ENCODE results near the gene CRHBP.
A peak's percentile ranks its signal among the peaks of the same experiment; 100 is the strongest.
"Not testable (repeated sequence)": the region's sequence is repeated elsewhere in the genome, so short reads cannot be mapped to it uniquely, and the experiment has no call there.

Gene CRHBP

DNA sequence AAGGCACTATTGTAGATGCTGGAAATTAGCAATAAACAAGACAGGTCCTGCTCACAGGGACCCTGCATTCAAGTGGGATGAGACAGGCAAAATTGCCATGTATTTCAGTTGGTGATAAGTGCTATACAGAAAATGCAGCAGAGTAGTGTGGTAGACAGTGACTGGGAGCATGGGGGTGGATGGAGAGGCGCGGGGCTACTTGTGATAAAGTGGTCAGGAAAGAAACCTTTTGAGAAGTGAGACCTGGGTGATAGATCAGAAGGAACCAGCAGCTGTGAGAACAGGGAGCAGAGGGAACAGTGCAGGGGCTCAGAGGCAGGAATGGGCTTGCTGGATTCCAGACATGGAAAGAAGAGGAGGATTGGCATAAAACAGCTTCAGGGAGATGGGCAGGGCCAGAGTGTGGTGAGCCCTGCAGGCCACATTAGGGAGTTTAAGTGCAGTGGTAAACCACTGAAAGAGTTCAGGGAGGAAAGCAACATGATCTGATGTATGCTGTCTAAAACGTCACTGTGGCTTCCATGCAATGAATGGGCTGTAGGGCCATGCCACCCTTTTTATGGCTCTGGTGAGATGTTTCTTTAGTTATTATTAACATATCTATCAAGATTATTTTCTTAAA lies 7.3 kb downstream of the CRHBP start:
- DNase-seq = no peak

DNA sequence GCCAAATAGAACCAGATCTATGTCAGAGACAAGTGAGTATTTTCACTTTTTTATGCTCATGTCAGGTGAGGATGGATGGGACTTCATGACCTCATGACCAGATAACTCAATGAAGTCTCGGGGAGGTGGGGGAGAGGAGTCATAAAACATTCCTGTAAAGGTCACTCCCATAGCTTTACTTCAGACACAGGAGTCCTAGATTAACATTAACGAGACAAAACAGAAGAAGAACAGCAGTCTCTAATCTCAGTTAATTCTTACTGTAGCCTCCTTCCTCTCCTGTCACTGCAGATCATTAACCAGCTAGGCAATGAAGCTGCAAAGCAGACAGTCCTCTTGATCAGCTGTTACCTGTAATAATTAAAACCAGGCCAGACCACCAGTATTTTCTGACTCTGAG lies 11.2 kb downstream of the CRHBP start:
- no peak for DNase-seq

- no peak for DNase-seq
These were observed 18.7 kb downstream of the CRHBP start for GRCh38 chr5:76971511-76971910.

DNA sequence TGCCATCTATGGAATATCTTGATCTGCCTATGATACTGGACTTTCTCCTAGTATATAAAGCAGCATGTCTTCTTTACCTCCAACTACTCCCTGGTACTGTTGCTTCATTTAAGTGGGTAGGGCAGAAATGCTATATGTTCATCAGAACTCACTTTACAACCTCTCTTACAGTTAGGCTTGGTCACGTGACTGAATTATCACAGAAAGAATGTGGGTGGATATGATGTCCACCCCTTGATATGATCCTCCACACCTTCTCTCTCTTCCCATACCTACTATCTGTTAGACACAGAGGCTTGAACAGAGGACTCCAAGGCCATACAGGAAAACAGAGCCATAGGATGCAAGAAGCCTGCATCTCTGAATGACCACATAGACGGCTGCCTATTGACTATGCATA lies 19.8 kb downstream of the CRHBP start:
- DNase-seq = no peak

DNA sequence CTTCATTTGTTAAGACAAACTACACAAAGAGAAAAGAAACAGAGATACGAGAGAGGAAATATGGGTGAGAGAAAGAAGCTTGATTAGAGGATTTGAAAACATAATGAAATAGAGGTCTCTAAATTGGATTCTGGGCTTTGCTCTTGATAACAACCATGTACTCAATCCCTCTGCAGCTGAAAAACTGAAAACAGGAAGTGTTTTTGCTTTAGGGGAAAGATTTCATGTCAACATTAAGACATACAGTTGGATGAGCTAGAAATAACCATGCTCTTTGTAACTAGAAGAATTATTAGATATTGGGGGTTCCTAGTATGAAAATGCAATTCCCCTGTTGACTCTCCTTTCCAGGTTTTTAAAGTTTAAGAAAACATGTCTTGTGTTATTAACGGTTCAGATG lies 21.9 kb downstream of the CRHBP start:
- no peak for DNase-seq

DNA sequence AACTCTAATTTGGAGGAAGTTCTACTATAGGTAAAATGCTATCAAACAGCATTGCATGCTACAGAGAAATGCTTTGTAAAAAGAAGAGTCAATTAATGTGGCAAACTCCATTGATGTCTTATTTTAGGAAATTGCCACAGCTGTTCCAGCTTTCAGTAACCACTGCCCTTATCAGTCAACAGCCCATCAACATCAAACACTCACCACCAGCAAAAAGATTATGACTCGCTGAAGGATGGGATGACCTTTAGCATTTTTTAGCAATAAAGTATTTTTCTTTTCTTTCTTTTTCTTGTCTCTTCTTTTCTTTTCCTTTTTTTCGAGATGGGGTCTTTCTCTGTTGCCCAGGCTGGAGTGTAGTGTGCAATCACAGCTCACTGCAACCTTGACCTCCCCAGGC lies 26.0 kb downstream of the CRHBP start:
- DNase-seq = no peak

GRCh38 chr5:76980518-76981144 lies 27.8 kb downstream of the CRHBP start:
- DNase-seq = no peak

GRCh38 chr5:76982450-76982849 lies 29.6 kb downstream of the CRHBP start:
- no peak for DNase-seq

GRCh38 chr5:76983468-76983867 lies 30.6 kb downstream of the CRHBP start:
- no peak for DNase-seq

DNA sequence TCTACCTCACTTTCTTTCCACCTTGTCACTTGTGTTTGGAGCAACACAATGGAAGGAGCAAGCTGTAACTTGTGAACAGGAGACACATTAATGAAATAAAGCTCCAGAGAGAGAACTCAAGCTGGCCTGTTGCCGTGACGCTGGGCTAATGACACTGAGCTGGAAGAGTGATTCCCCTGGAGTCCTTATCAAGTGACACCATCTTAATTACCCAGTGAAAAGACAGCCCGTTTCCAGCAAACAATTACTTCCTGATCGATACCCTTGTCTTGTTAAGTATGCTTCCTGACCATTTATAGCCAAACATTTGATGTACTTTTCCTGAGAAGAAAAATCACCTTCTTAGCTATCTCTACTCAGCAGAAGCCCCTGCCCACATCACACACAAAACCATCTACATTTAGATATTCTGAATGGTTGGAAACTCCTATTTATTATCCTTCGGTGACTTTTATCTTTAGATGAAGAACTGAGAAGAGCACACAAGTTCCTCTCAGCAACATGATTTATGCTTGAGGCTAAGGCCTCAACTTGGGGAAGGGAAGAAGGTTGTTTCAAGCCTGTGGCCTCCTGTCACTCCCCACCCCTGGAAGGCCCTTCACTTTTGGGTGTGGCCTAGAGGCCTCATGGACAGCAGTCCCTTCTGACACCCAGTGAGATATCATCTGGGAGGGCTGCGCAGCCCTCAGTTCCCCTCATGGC lies 34.1 kb downstream of the CRHBP start:
- DNase-seq = peak; percentile 2

- DNase-seq = no peak
These were observed 38.1 kb downstream of the CRHBP start for GRCh38 chr5:76990899-76991459.

GRCh38 chr5:76993436-76993835 lies 40.6 kb downstream of the CRHBP start:
- DNase-seq = not testable (repeated sequence)

GRCh38 chr5:76994337-76994736 lies 41.5 kb downstream of the CRHBP start:
- no peak for DNase-seq

DNA sequence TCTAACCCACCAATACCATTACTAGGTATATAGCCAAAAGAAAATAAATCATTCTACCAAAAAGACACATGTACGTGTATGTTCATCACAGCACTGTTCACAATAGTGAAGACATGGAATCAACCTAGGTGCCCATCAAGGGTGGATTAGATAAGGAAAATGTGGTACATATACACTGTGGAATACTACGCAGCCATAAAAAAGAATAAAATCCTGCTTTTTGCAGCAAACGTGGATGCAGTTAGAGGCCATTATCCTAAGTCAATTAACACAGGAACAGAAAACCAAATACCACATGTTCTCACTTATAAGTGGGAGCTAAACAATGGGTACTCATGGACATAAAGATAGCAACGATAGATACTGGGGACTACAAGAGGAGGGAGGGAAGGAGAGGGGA lies 45.4 kb downstream of the CRHBP start:
- DNase-seq = not testable (repeated sequence)

DNA sequence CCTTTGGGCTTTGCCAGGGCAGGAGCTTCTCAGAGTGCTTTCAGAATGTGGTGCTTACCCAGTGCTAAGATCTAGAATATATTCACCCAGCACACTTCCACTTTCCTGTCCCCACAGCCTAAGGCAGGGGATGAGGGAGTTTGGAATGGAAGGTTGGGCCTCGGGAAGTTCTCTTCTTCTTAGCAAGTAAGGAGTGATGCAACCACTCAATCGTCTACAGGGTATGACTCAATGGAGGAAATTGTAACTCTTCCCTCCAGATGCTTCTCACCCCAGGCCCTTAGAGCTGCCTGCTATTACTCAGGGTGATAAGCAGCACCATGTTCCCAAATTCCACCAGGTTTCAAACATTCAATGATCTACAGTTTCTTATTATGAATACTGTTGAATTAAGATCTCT lies 46.6 kb downstream of the CRHBP start:
- DNase-seq = no peak

- DNase-seq = no peak
These were observed 50.4 kb downstream of the CRHBP start for GRCh38 chr5:77003246-77003645.

GRCh38 chr5:77006124-77006523 lies 53.3 kb downstream of the CRHBP start:
- DNase-seq = no peak

GRCh38 chr5:77008413-77008812 lies 55.6 kb downstream of the CRHBP start:
- DNase-seq = no peak

- no peak for DNase-seq
These were observed 57.4 kb downstream of the CRHBP start for GRCh38 chr5:77010243-77010642.

- DNase-seq = no peak
These were observed 58.7 kb downstream of the CRHBP start for GRCh38 chr5:77011498-77011897.

DNA sequence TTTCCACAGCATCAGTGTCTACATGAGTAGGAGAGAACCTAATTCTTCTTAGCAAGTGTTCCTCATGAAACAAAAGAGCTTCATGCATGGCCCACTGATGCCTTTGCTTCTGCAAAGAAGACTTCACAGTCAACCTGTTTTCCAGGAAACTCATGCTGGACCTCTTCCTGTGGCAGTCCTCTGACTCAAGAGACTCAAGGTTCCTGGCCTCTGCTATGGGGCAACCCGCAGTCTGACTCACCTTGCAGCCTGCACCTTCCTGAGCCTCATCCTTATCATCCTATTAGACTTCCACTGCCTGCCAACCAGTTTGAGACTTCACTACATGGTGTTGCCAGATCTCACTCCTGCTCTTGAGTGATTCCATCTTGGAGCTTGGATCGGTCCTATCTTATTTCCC lies 59.8 kb downstream of the CRHBP start:
- no peak for DNase-seq

- no peak for DNase-seq
These were observed 63.2 kb downstream of the CRHBP start for GRCh38 chr5:77015938-77016569.

- no peak for DNase-seq
These were observed 64.1 kb downstream of the CRHBP start for GRCh38 chr5:77016962-77017361.

DNA sequence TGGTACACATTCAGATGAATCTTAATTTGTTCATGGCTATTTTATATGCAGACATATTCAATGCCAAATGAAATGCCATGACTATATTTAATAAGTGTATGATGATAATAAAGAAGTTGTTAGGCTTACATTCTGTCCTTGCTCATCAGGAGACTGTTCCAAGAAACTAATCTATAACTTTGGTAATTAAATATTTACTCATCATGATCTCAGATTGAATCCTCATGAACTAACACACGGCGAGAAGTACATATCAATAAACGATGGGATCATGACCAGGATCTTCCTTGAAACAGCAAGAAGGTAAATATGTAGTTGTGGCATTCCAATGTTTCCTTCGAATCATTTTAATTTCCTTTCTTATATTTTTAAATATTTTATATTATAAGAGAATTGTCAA lies 64.8 kb downstream of the CRHBP start:
- no peak for DNase-seq

Measured in DMS79 (cell line).